ENCODE results near the gene CSF3R.

GRCh38 chr1:36511804-36512798 is 29.4 kb upstream of the CSF3R start:
- no peak for TF ChIP-seq EZH2 (IDR thresholded peaks at IDR 0.05; ENCODE audit: borderline replicate concordance, low read length)
- TF ChIP-seq, protein P1, sequence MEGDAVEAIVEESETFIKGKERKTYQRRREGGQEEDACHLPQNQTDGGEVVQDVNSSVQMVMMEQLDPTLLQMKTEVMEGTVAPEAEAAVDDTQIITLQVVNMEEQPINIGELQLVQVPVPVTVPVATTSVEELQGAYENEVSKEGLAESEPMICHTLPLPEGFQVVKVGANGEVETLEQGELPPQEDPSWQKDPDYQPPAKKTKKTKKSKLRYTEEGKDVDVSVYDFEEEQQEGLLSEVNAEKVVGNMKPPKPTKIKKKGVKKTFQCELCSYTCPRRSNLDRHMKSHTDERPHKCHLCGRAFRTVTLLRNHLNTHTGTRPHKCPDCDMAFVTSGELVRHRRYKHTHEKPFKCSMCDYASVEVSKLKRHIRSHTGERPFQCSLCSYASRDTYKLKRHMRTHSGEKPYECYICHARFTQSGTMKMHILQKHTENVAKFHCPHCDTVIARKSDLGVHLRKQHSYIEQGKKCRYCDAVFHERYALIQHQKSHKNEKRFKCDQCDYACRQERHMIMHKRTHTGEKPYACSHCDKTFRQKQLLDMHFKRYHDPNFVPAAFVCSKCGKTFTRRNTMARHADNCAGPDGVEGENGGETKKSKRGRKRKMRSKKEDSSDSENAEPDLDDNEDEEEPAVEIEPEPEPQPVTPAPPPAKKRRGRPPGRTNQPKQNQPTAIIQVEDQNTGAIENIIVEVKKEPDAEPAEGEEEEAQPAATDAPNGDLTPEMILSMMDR (conservative IDR thresholded peaks at IDR 0.05 in 1 of 2, IDR thresholded peaks at IDR 0.05 in 1 of 2; ENCODE audit: extremely low read depth in 1 of 2, insufficient read depth in 1 of 2, low read depth in 1 of 2, low read length in 2 of 2): no peak

All from mammary epithelial cell (primary cell).